Hematopoietic multipotent progenitor cell treated with erythropoietin and hydrocortisone succinate and interleukin-3 and kit ligand, for 17 days (in vitro differentiated cells): Measurements from ENCODE around the gene RASGEF1C.

Source experiments
- DNase-seq: peaks from one replicate; pipeline ENCODE4 v3.0.0-alpha.2; 2015; ENCODE audit warnings: low spot score

Gene RASGEF1C

DNA sequence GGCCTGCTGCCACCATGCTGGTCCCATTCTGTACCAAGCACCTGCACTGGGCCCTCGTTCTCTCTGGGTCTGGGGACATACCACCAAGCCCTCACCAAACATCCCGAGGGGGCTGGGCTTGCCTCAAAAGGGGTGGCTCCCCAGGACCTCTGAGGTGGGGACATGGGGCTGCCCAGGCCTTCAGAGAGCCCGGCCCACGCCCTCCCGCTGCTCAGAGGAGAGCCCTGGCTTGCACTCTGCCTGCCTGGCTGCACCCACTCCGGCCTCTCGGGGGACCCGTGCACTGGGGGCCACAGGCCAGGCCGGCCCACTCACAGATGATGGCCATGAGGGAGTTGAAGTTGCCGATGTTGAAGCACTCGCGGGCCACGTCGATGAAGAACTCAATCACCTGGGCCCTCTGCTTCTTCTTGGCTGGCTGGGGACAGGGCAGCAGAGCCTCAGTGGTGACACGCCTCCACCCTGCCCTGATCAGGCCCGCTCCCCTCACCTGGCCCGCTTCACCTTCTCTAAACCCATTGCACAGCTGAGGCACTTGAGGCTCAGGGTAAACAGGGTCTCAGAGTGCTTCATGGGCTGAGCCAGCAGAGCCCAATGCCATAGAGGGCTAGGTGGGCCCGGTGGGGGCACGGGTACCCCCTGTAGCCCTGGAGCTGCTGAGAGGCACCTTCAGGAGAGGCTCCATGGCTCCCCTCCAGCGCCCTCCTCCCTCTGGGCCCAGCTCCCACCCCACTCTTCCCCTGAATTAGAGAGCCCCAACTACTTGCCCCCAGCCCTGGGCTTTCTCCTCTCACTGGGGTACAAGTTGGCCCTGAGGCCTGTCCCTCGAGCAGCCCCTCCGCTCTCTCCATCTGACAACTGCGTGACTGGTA lies 89.7 kb downstream of the RASGEF1C start:
- no peak for DNase-seq

DNA sequence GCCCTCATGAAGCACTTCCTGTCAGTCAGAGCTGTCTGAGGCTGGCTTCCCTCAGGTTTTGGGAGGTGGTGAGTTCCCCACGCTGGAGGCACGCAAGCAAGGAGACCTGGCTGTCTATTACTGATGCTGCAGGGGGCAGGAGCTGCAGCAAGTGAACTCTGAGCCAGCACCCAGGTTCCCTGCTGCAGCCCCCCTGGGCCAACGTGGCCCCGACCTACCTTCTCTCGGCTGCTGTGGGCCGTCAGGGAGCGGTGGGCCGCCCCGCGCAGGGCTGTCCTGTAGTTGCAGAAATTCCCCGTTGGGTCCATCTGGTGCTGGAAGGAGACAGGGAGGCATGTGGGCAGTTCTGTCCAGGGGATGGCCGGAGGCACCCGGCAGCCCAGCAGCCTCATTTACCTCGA lies 90.6 kb downstream of the RASGEF1C start:
- no peak for DNase-seq

DNA sequence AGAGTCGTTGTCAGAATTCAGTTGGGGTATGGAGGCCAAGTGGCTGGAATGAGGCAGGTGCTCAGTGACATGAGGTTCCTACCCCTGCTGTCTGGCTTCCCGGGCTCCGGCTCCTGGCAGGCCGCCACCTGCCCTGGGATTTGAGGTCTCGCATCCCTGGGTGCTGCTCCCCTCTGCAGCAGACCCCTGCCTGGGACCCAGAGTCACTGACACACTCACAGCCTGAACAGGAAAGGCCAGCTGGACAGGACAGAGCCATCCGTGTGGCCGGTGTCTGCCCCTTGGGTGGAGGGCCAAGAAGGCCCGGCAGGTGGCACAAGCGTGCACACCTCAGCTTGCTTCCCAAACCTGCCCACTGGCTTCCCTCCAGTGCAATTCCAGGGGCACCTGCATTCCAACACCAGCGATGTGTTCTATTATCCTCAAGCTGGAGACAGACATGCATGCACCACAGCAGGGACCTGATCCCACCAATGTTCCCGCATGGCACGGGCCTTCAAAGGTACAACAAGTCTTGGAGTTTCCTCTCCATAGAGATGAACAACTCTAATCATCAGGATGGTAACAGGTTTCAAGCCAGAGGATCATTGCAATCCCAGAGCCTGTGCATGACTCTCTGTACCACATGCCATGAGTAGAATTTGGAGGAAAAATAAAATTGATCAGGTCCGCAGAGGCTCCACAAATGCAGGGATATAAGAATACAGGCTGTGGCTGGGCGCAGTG lies 91.8 kb downstream of the RASGEF1C start:
- no peak for DNase-seq

DNA sequence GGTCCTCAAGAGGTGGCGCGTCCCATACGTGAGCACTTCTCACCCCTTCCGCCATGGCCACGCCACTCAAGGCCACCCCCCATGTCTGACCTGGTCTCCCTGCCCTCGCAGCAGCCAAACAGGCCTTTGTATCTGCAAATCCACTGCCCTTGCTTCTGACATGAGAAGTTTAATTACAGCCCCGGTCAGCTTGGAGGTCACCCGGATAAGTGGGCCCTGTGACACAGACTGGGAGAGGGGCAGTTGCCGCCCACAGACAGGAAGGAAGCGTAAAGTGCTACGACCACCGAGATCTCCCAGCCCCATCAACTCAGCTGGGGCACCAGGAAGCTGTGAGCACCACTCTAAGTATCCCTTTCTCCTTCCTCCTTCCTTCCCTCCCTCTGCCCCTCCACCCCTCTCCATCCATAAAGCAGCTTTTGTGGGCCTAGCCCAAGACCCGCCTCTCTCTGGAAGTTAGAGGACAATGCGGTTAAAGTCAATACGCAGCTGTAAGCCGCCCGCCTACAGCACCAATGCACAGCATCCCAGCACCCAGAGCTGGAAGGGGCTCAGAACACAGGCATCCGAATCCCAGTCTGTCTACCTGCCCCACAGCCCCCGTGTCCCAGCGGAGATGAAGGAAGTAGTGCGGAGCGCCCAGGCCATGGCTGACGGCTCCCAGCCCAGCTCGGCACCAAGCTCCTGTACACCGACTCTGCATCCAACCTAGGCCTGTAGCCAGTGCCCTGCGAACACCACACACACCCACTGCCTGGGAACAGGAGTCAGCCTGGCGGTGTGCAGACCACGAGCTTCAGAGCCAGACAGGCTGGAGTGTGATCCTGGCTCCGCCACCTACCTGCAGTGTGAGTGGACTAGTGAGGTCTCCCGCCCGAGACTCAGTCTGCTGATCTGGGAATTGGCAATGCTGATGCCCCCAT lies 92.7 kb downstream of the RASGEF1C start:
- DNase-seq = no peak

DNA sequence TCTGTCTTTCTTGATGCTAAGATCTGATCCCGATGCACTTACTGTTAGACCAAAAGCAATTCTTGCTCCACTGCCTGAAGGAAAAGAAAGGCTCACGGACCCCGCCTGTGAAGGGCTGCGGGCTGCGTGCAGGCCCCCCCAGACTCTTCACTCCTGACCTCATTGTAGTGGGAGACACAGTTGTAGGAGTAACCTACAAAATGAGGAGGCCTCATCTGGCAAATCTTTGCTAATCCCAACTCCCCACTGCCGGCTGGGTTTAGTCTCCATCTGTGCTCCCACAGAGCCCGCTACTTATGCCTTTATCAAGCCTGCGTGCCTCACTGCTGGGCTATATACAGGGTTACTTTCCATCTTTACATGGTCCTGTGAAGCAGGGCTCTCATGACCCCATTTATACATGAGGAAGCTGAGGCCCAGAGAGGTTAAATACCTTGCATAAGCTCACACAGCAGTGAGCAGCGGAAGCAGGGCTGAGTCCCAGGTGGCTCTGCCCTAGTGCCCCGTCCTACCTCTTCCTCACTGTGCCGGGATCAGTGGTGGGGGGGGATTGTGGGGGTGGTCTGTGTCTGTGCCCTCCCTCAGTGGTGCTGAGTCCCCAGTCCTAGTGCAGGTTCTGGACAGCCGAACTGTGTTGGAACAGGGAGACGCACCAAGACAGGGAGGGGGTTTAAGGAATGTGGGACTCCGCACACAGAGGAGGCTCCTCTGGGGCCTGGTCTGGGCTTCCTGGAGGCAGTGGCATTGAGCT lies 93.5 kb downstream of the RASGEF1C start:
- no peak for DNase-seq

DNA sequence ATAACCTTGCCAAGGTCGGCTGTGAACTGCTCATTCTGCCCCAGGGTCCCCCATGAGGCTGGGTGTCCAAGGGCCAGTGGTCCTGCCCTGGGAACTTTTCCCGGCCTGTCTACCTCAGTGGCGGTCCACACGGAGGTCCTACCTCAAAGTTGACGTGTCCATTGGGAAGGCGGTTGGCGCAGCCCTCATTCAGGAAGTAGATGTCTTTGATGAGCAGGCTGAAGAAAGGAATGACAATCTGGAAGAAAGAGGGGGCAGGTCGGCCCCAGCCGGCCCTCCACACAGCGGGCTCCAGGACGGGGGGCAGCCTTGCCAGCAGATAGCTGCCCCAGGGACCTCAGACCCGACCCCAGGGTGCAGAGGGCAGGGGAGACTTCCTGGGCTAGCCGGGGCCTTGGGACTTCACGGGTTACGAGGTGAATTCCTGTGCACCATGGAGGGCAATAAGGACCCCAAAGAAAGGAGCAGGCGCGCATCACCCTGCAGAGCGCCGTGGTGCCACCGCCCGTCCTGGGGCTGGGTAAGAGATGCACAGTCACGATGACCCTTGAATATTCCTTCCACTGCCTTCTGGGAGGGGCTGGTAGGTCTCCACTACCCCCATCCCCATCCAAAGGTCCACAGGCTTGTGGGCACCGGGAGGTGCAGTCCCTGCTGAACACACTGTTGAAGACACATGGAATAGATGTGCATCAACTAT lies 94.6 kb downstream of the RASGEF1C start:
- no peak for DNase-seq

DNA sequence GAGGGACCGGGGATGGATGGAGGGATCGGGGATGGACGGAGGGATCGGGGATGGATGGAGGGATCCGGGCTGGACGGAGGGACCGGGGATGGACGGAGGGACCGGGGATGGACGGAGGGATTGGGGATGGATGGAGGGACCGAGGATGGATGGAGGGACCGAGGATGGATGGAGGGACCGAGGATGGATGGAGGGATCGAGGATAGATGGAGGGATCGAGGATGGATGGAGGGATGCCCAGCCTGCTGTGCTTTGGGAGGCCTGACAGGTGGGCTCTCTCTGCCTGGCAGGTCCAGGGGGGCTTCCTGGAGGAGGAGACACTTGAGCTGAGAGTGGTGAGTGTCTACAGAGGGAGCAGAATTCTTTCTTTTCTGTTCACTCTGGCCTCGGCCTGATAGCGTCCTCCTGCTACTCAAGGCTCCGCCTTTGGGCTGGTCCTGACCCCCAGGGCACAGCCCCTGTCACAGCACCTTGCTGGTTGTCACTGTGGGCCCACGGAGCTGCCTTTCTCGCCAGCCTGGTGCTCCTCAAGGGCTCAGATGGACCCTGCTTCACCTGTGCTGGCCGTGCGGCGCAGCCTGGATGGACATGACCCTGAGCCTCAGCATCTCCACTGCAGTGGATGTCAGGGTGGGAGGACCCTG lies 95.2 kb downstream of the RASGEF1C start:
- DNase-seq = no peak

DNA sequence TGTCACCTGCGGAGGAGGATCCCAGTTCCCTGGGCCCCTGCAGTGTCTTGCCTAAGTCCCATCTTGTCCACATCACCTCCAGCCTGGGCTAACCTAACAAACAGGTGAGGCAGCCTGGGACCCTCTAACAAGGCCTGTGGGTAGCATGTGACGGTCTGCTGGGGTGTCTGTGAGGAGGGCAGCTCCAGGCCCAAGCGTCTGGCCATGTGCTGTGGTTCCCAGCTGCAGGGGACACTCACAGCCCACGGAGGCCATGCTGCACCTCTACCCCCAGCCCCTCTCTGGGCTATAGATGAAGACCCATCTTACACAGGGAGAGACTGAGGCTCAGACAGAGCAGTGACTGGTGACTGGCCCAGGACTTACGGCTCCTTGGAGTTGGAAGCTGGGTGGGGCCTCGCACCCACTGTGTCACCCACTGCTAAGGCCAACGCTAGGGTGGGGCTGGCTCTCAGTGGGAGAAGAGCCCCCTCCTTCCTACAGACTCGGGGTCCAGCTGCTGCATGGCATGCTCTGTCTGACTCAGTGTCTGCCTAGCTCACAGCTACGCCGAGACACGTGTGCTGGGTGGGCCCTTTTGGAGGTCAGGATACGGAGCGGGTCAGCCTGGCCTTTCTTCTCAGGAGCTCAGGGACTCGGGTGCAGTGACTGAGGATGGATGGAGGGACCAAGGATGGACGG lies 96.7 kb downstream of the RASGEF1C start:
- no peak for DNase-seq

DNA sequence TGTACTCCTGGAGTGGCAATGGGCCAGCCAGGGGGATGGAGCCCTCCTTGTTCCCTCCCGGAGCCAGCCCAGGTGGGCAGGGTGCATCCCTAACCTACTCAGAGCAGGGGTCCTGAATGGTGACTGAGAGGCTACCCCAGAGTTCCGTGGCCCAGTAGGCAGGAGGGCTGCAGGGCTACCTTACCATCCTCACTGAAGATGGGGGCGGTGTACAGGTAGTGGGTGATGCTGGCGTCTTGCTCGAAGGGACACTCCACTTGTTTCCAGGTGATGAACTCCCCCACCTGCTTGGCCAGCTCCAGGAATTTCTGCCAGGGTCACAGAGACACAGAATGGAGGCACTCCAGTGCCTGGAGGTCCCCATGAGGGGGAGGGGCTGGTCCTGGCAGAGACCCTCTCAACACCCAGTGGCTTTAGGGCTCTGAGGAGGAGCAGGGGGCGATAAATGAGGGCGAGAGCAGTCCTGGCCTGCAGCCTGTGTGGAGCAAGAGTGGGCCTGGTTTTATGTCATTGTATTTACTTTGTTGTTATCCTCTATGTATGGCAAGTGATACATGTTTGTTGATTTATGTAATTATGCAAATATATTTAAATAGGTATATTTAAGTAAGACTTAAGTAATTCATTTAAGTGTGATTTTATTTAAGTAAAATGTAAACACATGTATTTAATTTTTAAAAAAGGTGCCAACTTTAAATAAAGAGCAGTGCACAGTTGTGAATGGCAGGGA lies 97.6 kb downstream of the RASGEF1C start:
- DNase-seq = no peak

DNA sequence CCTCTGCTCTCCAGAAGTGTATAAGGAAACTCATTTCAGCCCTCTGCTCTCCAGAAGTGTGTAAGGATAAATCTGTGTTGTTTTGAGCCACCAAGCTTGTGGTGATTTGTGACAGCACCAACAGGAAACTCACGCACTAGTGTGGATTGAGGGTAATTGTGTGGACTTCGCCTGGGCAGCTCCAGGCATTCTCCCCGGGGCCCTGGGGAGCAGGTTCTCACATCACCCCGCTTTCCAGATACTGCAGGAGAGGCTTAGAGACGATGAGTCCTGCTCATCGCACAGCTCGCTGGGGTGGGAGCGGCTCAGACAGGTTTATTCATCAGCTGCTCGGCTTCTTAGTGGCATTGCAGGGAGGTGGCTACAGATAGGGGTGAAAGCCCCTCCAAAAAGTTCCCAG lies 99.1 kb downstream of the RASGEF1C start:
- no peak for DNase-seq

DNA sequence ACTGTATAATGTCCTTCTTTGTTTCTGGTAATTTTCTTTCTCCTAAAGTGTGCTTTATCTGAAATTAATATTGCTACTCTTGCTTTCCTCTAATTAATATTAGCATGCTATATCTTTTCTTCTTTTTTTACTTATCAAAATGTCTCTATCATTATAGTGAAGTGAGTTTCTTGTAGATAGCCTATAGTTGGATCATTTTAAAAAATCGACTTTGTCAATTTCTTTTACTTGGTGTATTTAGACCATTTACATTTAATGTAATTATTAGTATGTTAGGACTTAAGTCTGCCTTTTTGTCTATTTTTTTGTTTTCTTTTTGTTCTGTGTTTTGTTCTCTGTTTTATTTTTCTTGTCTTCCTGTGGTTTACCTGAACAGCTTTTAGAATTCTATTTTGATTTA lies 102.0 kb downstream of the RASGEF1C start:
- DNase-seq = no peak

DNA sequence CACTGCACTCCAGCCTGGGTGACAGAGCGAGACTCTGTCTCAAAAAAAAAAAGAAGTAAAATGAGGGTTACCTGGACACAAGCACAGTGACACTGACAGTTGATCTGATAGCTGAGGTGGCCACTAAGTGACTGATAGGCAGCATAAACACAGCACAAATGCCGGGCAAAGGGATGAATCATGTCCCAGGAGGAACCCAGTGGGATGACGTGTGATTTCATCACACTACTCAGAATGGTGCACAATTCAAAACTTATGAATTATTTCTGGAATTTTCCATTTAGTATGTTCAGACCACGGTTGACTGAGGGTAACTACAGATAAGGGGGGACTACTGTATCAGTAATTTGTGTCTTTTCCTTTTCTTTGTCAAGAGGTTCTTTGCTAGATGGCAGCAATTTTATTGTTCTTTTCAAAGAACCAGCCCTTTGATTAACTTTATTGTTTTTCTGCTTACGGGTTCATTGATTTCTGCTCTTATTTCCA lies 103.1 kb downstream of the RASGEF1C start:
- no peak for DNase-seq

DNA sequence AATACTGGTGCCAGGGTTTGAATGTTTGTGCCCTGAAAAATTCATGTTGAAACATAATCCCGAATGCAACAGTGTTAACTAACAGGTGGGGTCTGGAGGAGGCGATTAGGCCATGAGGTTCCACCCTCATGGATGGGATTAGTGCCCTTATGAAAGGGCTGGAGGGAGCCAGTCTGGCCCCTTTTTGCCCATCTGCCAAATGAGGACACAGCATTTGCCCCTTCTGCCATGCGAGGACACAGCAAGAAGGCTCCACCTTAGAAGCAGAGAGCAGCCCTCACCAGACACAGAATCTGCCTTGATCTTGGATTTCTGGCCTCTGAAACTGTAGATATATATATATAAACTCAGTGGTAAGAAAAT lies 104.9 kb downstream of the RASGEF1C start:
- DNase-seq = no peak

DNA sequence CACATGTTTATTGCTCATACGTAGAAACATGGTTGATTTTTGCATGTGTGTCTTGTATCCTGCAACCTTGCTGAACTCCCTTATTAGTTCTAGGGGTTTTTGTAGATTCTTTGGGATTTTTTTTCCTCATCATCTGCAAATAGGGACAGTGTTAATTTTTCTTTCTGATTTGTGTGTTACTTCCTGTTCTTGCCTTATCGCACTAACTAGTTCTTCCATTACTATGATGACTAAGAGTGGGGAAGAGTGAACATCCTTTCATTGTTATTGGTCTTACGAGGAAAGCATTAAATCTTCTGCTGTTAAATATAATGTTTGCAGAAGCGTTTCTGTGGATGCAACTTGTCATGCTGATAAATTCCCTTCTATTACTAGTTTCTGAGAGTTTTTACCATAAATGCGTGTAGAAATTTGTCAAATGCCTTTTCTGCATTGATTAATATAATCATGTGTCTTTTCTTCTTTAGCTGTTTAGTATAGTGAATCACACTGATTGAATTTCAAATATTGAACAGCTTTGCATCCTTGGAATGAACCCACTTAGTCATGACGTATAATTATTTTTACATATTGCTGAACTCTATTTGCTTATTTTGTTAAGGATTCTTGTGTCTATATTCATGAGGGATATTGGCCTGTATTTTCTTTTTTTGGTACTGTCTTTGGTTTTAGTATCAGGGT lies 105.4 kb downstream of the RASGEF1C start:
- no peak for DNase-seq

DNA sequence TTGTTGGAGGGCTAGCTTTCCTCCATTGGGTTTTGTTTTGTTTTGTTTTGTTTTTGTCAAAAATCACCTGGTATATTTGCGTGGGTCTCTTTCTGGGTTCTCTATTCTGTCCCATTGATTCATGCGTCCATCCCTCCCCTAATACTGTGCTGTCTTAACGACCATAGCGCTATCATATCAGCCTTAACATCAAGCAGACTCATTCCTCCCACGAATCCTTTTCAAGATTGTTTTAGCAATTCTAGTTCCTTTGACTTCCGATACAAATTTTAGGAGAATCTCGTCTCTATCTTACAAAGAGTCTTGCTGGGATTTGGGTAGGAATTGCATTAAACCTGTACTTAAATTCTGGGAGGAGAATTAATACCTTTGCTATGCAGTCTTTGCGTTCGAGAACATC lies 106.4 kb downstream of the RASGEF1C start:
- DNase-seq = no peak

DNA sequence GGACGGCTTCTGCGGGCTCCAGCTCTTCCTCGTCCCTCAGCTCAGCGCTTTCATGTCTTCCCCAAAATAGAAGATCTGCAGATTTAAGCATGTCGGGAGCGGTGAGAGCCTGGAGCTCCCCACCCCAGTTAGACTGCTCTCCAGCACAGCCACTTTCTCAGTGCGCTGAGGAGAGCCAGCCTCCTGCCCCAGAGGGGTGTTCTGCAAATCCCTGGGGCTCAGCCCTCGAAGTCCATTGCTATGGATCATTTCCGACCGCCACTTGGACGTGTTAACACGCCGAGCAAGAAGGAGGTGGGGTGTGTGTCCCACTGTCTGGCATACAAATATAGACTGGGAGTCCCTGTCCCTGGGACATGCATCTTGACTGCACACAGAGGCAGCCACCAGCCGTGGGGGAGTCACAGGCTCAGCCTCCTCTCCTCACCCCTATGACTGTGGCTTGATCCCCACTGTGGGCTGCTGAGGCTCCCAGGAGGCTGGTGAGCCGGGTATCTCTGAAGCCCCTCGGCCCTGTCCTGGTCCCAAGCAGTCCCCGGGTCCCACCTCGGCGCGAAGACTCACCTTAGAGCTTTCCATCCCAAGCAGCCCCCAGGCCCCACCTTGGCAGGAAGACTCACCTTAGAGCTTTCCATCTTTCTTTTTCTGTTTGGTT lies 107.4 kb downstream of the RASGEF1C start:
- DNase-seq = no peak

DNA sequence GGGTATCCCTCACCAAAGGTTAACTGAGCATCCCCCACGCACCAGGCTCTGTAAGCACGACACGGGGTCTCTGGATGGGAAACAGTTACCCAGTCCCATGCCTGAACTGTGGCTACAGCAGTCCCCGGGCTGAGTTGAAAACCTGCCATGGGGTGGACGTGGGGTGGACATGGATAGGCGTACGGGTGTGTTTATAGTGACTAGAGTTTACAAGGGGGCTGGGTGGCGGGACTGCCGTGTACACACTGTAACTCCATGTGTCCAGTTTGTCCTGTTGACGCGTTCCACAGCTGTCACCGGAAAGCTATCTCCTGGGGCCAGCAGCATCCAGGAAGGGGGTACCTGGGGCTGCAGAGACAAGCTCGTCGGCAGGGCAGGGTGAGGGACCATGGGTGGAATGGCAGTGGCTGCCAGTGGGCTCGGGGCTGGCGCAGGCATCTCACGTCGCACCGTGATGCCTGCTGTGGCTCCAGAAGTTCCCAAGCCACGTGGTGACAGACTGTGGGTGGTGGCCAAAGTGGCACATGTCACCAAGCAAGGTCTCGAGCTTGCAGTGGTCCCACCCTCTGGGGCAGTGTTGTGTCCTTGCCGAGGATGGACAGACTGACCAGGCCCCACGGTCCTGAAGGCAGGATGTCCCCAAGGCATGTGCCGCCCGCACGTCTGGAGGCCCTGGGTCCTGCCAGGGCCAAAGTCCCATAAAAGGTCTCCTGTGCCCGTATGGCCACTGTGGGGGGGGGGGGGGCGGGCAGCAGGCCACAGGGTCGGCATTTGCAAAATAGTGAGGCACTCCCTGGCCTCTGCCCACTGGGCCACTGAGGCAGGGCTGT lies 108.2 kb downstream of the RASGEF1C start:
- no peak for DNase-seq
